HG02759 (cell line): ENCODE data around the gene SUSD6.

ENCODE experiments used
- ATAC-seq: cut with Tn5 transposase; IDR thresholded peaks from one replicate; pipeline ENCODE4 v1.9.1; 2021; ENCODE audit warnings: mild to moderate bottlenecking, moderate library complexity; ENCODE audit not compliant: unreplicated experiment

The SUSD6 gene

GRCh38 chr14:69670093-69670492 is 58.7 kb downstream of the SUSD6 start:
- no peak for ATAC-seq

- ATAC-seq = no peak
Observed at GRCh38 chr14:69671365-69672030, 60.1 kb downstream of the SUSD6 start.

- no peak for ATAC-seq
Observed at GRCh38 chr14:69672356-69672755, 61.0 kb downstream of the SUSD6 start.

DNA sequence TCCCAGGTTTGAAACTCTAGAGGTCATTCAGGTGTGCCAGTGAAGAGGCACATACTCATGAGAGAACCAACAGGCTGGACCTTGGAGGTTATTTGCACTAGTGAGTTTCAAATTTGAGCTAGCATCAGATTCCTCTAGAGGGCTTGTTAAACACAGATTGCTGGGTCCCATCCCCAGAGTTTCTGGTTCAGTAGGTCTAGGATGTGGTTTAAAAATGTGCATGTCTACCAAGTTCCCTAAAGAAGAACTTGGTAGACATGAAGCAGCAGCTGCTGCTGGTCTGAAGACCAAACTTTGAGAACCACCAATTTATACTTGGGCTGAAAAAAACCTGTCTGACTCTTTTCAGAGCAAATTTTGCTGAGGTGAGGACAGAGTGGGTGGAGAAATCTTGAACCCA is 61.7 kb downstream of the SUSD6 start:
- peak; percentile 39 for ATAC-seq

GRCh38 chr14:69673578-69674305 is 62.3 kb downstream of the SUSD6 start:
- ATAC-seq = peak; percentile 26

- no peak for ATAC-seq
Observed at GRCh38 chr14:69674546-69675244, 63.3 kb downstream of the SUSD6 start.

- ATAC-seq = no peak
Observed at GRCh38 chr14:69675245-69675583, 63.8 kb downstream of the SUSD6 start.

DNA sequence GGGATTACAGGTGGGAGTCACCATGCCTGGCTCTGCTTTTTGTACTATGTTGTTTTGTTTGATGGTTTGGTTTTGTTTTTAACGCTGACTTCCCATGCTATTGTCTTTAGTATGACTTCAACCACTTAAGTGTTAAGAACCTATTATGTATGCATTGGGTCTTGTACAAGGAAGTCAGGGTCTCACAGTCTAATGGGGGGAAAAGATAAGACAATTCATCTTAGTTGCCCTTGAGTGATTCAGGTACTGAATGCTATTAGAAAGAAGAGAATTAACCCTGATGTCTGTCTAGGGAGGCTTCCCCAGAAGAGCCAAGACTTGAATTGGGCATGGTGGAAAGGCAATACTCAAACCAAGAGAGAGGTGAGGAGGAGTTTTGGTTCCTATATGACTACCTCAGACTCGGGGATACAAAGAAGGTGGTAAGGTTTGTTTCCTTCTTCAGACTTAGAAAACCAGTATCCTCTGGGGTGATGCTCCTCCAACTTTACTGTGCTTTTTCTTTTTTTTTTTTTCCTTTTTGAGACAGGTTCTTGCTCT is 64.6 kb downstream of the SUSD6 start:
- peak; percentile 77 for ATAC-seq

- ATAC-seq = no peak
Observed at GRCh38 chr14:69676723-69677122, 65.3 kb downstream of the SUSD6 start.

DNA sequence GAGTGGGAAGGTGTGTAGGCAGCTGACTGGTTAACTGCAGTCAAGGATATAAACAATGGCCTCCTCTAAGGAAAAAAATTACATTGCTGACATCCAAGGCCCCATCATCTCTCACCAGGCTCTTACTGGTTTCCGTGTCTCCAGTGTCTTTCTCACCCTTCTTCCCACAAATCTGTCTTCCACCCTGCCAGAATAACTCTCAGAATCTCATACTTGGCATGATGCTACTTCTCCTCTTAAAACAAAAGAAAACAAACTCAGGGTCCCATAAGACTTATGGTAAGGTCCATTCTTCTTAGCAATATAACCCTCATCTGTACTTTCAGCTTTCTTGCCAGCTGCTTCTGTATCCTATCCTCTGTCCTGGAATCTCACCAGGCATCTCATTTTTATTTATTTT is 68.9 kb downstream of the SUSD6 start:
- ATAC-seq = no peak

GRCh38 chr14:69682136-69682535 is 70.7 kb downstream of the SUSD6 start:
- ATAC-seq = no peak

GRCh38 chr14:69682621-69683263 is 71.3 kb downstream of the SUSD6 start:
- ATAC-seq = no peak

- ATAC-seq = no peak
Observed at GRCh38 chr14:69683971-69684370, 72.6 kb downstream of the SUSD6 start.

GRCh38 chr14:69684461-69685217 is 73.2 kb downstream of the SUSD6 start:
- ATAC-seq = no peak

DNA sequence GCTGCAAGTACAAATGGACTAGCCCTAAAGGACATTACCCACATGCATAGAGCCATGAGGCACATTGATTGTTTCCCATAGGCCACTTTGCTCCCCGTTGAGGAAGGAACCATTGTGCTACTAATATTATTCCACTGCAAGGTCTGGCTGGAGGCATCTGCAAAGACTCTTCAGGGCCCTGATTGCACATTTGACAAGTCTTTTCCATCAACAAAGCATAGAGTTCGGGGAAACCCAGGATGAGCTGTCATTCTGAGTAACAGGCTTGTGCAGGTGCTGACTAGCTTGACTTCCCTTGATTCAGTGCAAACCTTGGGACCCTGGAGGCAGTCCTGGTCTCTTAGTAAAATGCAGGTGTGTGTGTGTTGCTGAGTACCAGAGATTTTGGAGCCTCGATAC is 73.8 kb downstream of the SUSD6 start:
- peak; percentile 60 for ATAC-seq

DNA sequence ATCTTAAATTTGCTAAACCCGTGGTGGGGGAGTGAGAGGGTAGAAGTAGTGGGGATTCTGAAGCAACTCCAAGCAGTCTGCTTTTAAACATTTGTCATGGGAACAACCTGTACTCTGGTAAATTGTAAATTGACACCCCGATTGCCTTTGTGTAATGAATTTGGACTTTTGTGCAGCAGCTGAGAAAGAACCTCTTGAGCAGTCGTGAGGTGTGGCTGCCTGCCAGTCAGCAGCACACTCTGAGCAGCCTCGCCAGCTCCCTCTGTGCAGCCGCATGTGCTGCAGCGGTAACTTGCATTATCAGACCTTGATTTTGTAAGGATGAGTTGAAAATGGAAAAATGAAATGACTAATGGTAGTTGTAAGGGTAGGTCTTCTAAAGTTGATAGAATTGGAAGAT is 74.3 kb downstream of the SUSD6 start:
- ATAC-seq = no peak

- no peak for ATAC-seq
Observed at GRCh38 chr14:69687606-69688298, 76.4 kb downstream of the SUSD6 start.

GRCh38 chr14:69688299-69688649 is 76.9 kb downstream of the SUSD6 start:
- ATAC-seq = no peak

DNA sequence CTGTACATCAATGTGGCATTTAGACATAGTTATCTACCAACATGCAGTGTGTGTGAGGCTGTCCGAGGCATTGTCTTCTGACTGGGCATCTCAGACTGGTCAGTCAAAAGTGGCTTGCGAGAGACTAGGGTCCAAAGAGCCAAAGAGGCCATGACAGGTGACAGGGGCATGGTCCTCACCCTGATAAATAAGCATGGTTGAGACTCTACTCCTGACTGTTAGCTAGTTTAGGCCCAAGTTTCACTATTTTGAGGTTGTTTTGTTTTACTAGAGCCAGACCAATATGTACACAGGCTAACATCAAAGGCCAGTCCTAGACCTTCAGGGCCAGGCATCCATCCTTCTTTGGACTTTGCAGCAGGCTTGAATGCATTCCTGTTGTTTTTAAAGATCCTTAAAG is 78.6 kb downstream of the SUSD6 start:
- ATAC-seq = no peak

DNA sequence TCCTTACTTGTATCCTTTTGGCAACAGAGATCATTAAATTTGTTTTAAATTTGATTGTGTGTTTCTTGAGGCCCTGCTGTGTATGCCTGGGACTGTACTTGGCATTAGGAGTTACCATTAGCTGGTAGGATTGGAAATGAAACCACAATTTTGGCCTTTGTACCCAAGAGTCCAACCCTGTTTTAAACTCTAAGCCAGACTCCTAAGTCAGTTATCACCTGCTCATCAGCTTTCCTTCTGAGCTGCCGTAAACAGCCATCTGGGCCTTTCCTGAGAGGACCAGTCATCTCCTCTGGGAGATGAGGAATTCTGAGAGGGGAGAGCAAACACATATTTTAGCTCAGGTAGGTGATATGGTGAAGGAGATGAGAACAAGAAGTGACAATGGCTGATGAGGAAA is 81.2 kb downstream of the SUSD6 start:
- no peak for ATAC-seq
